HG03460 (cell line): ENCODE results near the gene OSCP1.
"Not testable (repeated sequence)": the region's sequence is repeated elsewhere in the genome, so short reads cannot be mapped to it uniquely, and the experiment has no call there.

Source experiments
- ATAC-seq: cut with Tn5 transposase; IDR thresholded peaks from one replicate; pipeline ENCODE4 v1.9.1; 2021; ENCODE audit not compliant: unreplicated experiment

OSCP1 gene, protein sequence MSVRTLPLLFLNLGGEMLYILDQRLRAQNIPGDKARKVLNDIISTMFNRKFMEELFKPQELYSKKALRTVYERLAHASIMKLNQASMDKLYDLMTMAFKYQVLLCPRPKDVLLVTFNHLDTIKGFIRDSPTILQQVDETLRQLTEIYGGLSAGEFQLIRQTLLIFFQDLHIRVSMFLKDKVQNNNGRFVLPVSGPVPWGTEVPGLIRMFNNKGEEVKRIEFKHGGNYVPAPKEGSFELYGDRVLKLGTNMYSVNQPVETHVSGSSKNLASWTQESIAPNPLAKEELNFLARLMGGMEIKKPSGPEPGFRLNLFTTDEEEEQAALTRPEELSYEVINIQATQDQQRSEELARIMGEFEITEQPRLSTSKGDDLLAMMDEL

DNA sequence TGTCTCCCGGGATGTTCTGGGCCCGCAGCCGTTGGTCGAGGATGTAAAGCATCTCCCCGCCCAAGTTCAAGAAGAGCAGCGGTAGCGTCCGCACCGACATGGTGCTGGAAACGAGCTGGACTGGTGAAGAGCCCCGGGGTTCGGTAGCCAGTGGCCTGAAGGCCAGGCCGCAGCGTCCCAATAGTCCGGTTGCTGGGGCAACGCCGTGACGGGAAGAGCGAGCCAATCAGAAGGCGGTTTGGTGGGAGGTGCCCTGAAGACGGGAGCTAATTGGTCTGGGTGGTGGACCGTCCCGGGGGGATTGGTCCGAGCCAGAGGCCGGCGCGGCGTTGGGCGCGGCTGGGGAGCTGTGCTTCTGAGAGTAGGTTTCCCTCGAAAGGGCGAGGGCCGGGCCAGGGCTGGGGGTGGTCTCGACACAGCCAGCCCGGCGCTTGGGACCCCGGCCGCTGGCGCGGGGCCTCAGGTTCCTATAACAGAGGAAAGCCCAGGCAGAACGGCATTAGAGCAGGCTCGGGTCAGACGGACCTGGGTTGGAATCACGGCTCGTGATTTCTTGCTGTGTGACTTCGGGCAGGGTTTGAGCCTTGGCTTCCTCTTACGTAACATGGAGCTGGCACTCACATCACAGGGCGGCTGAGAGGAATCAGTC is at the start of gene OSCP1:
Gene OSCP1 (minus strand): TSS at position 182 of the 649 bp plus-strand sequence. CDS start 82 bp downstream, at position 100.
- ATAC-seq: peak; percentile 96

DNA sequence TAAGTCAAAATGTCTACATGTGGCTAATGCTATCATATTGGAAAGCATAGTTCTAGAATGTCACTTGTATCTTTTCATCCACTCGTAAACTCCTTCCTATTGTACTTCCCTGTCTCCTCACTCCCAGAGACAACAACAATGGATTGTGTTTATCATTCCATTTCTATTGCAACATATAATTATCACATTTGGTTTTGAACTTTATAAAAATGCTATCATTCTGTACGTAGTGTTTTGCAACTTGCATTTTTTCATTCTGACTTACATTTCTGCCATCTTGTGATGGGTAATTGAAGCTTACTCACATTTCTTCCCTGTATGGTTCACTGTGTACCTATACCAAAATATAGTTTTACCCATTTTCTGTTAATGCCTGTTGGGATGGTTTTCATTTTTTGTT is 47.0 kb upstream of the OSCP1 start:
- no peak for ATAC-seq

DNA sequence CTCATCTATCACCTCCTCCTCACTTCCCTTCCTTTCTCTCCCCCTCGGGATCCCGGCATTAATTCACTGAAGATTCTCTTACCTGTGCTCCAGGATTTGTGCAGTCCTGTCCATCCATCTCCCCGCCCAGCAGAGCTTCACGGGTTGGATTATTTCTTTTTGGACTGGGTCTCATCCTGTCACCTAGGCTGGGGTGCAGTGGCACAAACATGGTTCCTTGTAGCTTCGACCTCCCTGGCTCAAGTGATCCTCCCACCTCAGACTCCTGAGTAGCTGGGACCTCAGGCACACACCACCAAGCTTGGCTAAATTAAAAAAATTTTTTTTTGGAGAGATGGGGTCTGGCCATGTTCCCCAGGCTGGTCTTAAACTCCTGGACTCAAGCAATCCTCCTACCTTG is 44.7 kb upstream of the OSCP1 start:
- ATAC-seq: no peak

DNA sequence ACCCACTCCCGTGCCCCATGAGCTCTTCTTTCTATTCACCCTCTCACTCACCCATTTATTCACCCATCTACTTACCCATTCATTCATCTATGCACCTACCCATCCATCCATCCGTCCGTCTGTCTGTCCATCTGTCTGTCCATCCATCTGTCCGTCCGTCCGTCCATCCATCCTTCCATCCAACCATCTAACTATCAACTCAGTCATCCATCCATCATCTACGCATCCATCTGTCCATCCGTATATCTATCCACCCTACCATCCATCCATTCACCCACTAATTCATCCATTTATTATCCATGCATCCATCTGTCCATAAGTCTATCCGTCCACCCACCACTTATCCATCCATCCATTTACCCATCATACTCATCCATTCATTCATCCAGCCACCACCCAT is 43.3 kb upstream of the OSCP1 start:
- ATAC-seq: no peak

DNA sequence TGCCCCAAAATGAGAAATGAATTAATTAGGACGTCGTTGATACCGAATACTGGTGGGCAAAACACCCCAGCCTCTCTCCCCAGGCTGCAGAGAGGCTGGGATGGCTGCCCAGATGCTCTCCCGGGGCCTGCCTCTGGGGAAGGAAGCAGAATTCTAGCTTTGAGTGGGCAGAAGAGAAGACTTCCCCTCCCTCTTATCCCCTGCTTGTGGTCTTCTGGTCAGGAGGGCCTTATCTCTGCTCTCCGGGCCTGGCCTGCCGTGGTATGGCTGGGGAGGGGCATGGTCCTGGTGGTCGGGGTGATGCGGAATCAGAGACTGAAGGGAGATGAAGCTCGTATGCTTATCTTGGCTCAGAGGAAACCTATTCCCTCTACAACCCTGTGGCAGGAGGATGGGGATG is 42.2 kb upstream of the OSCP1 start:
- ATAC-seq: no peak

DNA sequence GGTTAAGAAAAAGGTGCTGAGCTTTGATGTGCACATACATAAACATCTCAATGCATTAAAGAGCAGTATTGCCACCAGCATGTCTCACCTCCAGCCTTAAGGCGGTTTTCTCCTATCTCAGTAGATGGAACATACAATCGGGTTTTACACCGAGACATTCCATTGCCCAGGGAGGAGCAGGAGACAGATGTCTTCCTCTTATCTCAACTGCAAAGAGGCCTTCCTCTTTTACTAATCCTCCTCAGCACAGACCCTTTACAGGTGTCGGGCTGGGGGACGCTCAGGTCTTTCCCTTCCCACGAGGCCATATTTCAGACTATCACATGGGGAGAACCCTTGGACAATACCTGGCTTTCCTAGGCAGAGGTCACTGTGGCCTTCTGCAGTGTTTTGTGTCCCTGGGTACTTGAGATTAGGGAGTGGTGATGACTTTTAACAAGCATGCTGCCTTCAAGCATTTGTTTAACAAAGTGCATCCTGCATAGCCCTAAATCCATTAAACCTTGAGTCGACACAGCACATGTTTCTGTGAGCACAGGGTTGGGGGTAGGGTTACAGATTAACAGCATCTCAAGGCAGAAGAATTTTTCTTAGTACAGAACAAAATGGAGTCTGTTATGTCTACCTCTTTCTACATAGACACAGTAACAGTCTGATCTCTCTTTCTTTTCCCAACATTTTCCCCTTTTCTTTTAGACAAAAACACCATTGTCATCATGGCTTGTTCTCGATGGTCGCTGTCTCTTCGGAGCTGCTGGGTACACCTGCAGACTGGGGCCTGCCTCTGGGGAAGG is 39.2 kb upstream of the OSCP1 start:
- ATAC-seq: not testable (repeated sequence)

DNA sequence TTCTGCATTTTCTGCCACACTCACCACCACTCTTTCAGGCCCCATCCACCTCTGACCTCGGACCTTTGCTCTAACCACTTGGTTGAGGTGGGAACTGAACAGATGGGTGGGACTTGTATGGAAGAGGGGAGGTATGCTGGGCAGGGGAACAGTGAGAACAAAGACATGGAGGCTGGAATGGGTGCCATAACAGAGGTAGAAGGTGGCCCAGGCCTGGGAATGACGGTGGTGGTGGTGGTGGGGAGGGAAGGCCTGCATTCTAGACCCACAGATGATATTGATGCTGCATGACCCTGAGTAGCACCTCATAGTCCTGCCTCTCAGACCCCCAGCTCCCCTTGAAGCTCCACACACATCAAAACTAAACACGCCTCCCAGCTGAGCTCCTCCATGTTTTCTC is 37.7 kb upstream of the OSCP1 start:
- no peak for ATAC-seq

DNA sequence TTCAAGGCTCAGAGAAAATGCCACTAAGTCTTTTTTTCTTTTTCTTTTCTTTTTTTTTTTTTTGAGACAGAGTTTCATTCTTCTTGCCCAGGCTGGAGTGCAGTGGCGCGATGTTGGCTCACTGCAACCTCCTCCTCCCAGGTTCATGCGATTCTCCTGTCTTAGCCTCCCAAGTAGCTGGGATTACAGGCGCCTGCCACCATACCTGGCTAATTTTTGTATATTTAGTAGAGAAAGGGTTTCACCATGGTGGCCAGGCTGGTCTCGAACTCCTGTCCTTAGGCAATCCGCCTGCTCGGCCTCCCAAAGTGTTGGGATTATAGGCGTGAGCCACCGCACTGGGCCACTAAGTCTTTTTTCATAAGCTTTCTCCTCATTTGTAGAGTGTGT is 37.1 kb upstream of the OSCP1 start:
- not testable (repeated sequence) for ATAC-seq

DNA sequence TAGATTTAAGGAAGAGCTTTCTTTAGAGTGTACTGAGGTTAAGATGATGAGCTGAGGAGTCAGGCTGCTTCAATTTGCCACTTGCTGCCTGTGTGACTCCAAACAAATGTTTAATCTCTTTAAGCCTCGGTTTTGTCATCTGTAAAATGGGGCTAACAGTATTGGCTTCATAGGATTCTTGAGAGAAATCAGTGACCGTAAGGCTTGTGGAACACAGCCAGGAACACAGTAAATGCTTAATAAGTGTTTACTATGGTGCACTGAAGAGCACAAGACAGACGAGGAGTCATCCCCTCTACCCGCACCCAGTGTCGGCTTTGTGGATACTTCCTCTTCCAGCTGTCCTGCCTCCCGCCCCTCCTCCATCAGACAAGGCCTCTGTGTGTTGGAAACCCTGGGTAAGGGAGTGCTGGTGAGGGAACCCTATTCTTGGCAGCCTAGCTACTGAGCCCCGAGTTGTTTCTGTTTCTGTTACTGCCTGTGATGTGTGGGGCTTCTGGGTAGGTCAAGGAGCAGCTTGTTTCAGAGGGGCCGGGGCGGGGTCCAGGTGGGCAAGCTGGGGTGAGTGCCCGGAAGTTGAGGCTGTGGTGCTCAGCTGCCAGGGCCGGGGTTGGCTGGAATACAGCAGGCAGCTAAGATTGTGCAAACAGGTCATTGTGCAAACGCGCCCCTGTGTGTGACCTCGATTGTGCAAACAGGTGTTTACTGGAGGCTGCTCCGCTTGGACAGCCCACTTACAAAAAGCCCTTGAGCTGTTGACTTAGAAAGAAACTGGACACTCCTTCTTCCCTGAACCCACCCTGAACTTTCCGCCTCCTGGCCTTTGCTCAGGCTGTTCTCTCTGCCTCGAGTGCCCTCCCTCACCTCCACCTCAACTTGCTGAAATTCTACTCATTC is 36.4 kb upstream of the OSCP1 start:
- ATAC-seq: no peak

DNA sequence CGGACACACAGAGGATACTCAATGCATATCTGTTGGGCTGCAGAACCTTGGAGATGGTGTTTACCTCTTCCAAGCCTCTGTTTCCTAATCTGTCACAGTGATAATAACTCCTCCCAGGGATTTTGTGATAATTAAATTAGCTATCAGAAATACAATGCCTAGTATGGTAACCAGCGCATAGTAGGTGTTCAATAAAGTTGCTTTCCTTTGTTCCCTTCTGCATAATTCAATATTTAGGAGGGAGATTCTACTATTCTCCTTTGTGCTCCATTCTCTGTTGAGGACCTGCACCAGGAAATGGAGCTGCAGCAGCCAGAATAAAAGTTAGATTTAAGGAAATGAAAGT is 35.8 kb upstream of the OSCP1 start:
- ATAC-seq: no peak

DNA sequence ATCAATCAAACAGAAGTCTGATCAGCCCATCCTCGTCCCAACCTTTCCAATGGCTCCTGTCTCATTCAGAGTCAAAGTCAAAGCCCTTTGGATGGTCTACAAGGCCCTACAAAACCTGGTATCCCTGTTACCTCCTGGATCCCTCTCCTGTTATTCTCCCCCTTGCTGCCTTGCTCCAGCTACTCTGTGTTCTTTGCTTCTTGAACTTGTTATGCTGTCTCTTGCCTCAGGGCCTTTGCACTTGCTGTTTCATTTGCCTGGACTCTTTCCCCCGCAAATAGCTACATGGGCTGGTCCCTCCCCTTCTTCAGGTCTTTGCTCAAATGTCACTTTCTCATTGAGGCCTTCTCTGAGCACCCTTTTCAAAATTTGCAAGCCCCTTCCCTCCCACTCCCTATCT is 33.8 kb upstream of the OSCP1 start:
- ATAC-seq: no peak

DNA sequence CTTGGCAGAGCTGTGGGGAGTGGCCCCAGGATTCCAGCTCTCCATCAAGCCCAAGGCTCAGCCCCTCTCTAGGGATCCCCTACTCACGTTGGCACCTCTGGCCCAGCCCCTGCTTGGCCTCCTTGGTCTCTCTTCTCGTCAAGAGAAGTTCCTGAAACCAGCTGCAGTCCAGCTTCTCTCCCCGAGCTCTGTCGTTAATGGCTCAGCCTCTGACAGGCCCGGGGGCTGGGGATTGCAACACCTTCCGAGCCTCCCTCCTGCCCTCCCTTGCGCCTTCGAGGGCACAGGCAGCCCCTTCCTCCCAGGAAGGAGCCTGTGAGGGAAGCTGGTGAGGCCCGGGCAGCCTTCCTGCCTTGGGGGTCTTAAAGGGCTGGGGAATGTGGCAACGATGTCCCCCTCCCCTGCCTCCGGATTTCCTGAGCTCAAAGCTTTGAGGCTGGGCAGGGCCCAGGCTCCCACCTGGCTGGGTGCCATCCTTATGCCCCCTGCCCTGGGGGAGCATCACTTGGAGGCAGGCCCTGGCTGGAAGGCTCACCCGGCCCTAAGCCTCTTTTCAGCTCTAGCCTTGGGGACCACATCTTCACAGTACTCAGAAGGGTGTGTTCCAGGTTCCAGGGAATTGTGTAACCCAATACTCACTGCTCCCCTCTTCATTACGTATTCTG is 32.6 kb upstream of the OSCP1 start, which contains the start of gene CSF3R:
Gene CSF3R (minus strand): TSS at position 190 of the 665 bp plus-strand sequence. CDS start 3,417 bp downstream, outside the sequence.
- ATAC-seq: no peak

DNA sequence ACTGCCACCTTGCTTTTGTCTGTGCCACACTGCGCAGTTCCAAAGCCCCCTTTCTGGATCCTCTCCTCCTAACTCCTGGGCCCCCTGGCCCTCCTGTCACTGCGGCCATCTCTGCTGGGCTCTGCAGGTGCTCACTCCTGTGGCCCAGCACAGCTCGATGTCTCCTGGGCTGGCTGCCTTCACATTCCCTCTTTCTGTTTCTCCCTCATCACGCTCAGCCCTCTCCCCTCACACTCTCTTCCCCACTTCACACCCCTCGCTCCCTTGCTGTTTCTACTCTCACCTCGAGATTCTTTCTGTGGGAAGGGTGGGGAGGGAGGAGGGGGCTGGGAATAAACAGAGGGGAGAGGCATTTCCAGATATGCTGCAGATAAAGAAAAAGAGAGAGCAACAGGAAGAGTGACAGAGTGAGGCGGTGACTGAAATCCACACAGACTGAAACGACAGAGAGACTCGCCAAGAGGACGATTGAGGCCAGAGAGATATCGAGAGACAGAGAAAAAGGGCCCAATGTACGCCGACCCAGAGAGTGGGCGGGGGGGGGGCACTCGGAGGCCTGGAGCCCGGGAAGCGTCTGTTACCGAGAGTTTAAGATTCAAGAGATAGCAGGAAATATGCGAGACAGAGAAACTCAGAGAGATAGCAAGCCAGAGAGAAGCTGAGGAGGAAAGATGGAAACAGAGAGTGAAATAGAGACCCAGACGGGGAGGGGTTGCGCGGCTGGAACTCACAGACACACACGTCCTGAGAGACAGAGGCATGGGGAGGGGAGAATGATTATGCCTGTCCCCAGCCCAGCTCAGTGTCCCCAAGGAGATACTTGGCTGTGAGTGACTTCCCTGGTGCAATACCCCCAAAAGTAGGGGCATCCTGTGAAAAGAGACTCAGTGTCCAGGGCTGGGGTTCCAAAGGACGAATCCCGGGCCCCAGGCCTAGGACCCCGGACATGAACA is 31.8 kb upstream of the OSCP1 start:
- no peak for ATAC-seq

DNA sequence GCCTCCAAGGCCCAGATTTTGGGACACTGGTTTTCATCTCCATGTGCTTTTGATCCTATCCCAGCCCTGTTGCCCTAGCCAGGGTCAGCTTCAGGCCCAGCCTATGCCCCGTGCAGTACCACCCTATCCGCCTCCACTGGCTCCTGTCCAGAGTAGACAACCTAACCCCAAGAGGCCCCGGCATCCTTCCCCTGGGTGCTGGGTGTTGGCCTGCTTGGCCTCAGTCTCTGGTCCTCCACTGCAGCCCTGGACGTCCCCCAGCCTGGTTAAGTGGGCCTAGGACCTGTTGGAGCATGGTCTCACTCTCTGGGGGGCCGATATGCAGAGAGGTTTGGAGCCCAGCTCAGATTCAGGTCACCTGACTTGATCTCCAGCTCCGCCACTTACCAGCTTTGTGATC is 30.8 kb upstream of the OSCP1 start:
- ATAC-seq: no peak

DNA sequence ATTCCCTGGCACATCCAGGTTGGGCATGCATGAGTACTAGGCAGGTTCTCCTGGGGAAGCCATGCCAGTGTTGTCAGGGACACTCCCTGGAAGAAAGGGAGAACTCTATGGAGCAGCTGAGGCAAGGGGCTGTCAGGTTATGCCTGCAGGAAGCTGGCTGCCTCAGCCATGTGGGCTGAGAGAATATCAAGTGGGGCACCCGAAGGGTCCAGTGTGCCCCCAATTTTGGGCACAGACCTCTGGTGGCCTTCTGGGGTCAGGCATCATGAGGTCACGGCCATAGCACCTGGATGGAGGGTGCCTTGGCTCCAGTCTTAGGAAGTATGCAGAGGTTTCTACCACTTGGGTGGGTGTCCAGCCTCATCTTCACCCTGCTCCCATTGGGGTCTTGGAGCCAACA is 29.9 kb upstream of the OSCP1 start:
- ATAC-seq: no peak

DNA sequence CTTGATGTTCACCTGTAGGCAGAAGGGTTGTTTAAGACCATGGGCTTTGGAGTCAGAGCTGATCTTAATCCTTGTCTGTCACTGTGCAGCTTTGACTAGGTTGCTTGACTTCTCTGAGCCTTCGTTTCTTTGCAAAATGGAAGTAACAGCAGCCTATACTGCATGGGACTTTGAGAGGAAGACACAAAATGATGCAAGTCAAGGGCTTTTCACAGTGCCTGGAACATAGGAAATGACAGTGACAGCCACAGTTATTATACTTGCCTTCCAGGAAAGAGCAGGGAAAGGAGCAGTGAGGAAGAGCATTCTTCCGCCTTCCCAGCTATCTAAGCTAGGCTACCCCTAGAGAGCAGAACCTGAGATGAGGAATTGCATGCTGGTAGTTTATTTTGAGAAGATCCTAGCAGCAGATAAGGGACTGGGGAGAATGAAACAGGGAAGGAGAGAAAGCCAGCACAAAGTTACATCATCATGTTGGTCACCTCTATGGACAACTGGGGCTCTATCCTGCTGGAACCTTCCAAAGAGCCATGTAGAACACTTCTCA is 29.3 kb upstream of the OSCP1 start:
- ATAC-seq: no peak

DNA sequence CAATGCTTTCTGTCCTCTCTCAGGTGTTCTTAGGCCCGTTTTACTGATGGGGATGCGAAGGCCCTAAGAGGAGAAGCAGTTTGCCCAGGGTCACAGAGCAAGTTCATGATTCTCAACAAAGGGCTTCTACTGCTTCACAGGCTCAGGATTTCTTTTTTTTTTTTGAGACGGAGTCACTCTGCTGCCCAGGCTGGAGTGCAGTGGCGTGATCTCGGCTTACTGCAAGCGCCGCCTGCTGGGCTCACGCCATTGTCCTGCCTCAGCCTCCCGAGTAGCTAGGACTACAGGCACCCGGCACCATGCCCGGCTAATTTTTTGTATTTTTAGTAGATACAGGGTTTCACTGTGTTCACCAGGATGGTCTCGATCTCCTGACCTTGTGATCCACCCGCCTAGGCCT is 27.4 kb upstream of the OSCP1 start:
- not testable (repeated sequence) for ATAC-seq

DNA sequence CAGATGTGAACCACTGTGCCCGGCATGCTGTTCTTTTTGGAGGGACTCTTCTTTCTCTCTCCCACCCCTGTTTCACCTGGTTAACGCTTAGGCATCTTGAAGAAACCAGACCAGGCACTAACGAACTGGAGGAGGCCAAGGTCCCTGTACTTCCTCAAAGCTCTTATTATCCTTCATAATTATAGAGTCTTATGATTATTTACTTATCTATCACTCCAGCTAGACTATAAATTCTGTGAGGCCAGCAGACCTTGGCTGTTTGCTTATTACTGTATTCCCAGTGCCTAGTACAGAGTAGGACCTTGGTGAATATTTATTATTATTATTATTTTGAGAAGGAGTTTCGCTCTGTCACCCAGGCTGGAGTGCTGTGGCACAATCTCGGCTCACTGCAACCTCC is 26.7 kb upstream of the OSCP1 start:
- ATAC-seq: no peak
